HG02588 (cell line): ENCODE results near the gene CD58.

Experiments
- ATAC-seq: cut with Tn5 transposase; IDR thresholded peaks from one replicate; pipeline ENCODE4 v1.9.1; 2021; ENCODE audit warnings: mild to moderate bottlenecking, moderate library complexity; ENCODE audit not compliant: unreplicated experiment

Gene CD58

GRCh38 chr1:116474921-116475849, 95.6 kb downstream of the CD58 start:
- no peak for ATAC-seq

GRCh38 chr1:116472431-116472961, 98.3 kb downstream of the CD58 start:
- ATAC-seq = no peak

- no peak for ATAC-seq
Observed at GRCh38 chr1:116471241-116471640, 99.6 kb downstream of the CD58 start.

- ATAC-seq = no peak
Observed at GRCh38 chr1:116470671-116471070, 100.2 kb downstream of the CD58 start.

GRCh38 chr1:116466810-116467557, 103.8 kb downstream of the CD58 start:
- ATAC-seq = no peak

- ATAC-seq = no peak
Observed at GRCh38 chr1:116465845-116466685, 104.8 kb downstream of the CD58 start.

GRCh38 chr1:116465477-116465844, 105.4 kb downstream of the CD58 start:
- no peak for ATAC-seq
